K562 (cell line): ENCODE results near the gene CFAP20DC. TPM values are rescaled to one million over a fixed set of nuclear protein-coding genes. Genes with fewer than 3 reads are reported as not detected.

Source experiments
- ATAC-seq: fragments of 200-7000 bp; cut with Tn5 transposase; 3 replicates; pipeline ENCODE4 v1.9.1; 2020; ENCODE audit warnings: moderate library complexity
- BruUV-seq: library from RNA; stranded (reverse); fragments of 400-500 nt; replicated peaks from 2 replicates; lab custom pipeline; 2021; lab: Mats Ljungman, UMichigan
- CTCF ChIA-PET: fragments of 300-600 bp; formaldehyde crosslinking; extraction: SDS; loops from one replicate; lab custom pipeline; 2021; ENCODE audit warnings: low intra/inter-chr PET ratio; lab: Yijun Ruan, JAX
- POLR2A ChIA-PET: fragments of 300-600, 350-650 bp; sonication (Branson Sonifier 250); formaldehyde crosslinking; extraction: SDS; loops from one replicate; lab custom pipeline; 2021; ENCODE audit warnings: antibody characterized with exemption, inconsistent platforms; lab: Yijun Ruan, JAX
- DNase-seq, 4 experiments: peaks; one replicate each; pipeline versions ENCODE4 v3.0.0 to v3.0.0-alpha.2; 2011 to 2018; ENCODE audit warnings: low spot score in 3 of 4, mixed read lengths in 3 of 4; ENCODE audit errors: extremely low read depth in 1 of 4
- FAIRE-seq: peaks from 2 replicates; lab custom pipeline; 2011; peaks lifted over from hg19 to GRCh38; lab: Jason Lieb, UNC
- H2AFZ ChIP-seq: 2 replicates; pipeline ENCODE4 v1.6.0; 2011; ENCODE audit warnings: low read depth, low read length, control low read depth, inconsistent platforms
- H3K27ac ChIP-seq: fragments of 200-600 bp; 3 replicates; pipeline ENCODE4 v1.8.0; 2011; ENCODE audit warnings: low read depth, mild to moderate bottlenecking, control low read depth, inconsistent platforms, low read length, moderate library complexity, mixed read lengths; ENCODE audit errors: extremely low read depth
- H3K27me3 ChIP-seq, 2 experiments: fragments of 300-600 bp in 1 of 2; 2 replicates in 1 of 2; 3 replicates in 1 of 2; pipeline versions ENCODE4 v1.6.0 to v1.8.0; 2011; ENCODE audit warnings: inconsistent platforms in 2 of 2, low read length in 2 of 2, mild to moderate bottlenecking in 1 of 2, mixed read lengths in 1 of 2, moderate library complexity in 1 of 2; ENCODE audit not compliant: control insufficient read depth in 2 of 2, insufficient read depth in 2 of 2
- H3K36me3 ChIP-seq: fragments of 300-600 bp; 3 replicates; pipeline ENCODE4 v1.8.0; 2011; ENCODE audit warnings: mild to moderate bottlenecking, low read length, inconsistent platforms; ENCODE audit not compliant: control insufficient read depth, insufficient read depth
- H3K4me1 ChIP-seq, 2 experiments: fragments of 200-600 bp in 1 of 2; replicated peaks in 1 of 2; 2 replicates in 1 of 2; 3 replicates in 1 of 2; pipeline versions ENCODE4 v1.5.1 to v1.8.0; 2011; ENCODE audit warnings: inconsistent platforms in 2 of 2, low read length in 2 of 2, mild to moderate bottlenecking in 1 of 2, mixed read lengths in 1 of 2, moderate library complexity in 1 of 2; ENCODE audit not compliant: control insufficient read depth in 2 of 2, insufficient read depth in 2 of 2
- H3K4me2 ChIP-seq: 2 replicates; pipeline ENCODE4 v1.6.1; 2011; ENCODE audit warnings: low read length, control low read depth, inconsistent platforms, mixed read lengths; ENCODE audit not compliant: insufficient read depth
- H3K4me3 ChIP-seq: fragments of 200-600 bp; sonication (generic), shearing (Covaris generic); 2 replicates; pipeline ENCODE4 v1.5.1; 2016; ENCODE audit warnings: control low read depth, inconsistent platforms
- H3K79me2 ChIP-seq: fragments of 200-600 bp; 3 replicates; pipeline ENCODE4 v1.8.0; 2011; ENCODE audit warnings: low read length, inconsistent platforms; ENCODE audit not compliant: control insufficient read depth, insufficient read depth
- H3K9ac ChIP-seq, 2 experiments: 2 replicates each; pipeline versions ENCODE4 v1.6.0 to v1.6.1; 2011; ENCODE audit warnings: low read depth in 2 of 2, low read length in 2 of 2, control low read depth in 1 of 2, inconsistent platforms in 1 of 2, mild to moderate bottlenecking in 1 of 2, mixed read lengths in 1 of 2; ENCODE audit not compliant: insufficient read depth in 1 of 2
- H3K9me1 ChIP-seq: one replicate; pipeline ENCODE4 v1.6.0; 2011; ENCODE audit warnings: inconsistent platforms, mild to moderate bottlenecking, low read length, moderate library complexity; ENCODE audit not compliant: control insufficient read depth, insufficient read depth
- H3K9me3 ChIP-seq: replicated peaks from 2 replicates; pipeline ENCODE4 v1.5.1; 2011; ENCODE audit warnings: low read depth, low read length, inconsistent platforms; ENCODE audit not compliant: control insufficient read depth, insufficient read depth
- H4K20me1 ChIP-seq: replicated peaks from 2 replicates; pipeline ENCODE4 v1.6.1; 2011; ENCODE audit warnings: low read length, inconsistent platforms, mixed read lengths; ENCODE audit not compliant: control insufficient read depth, insufficient read depth
- BDP1 ChIP-seq: IDR thresholded peaks from 3 replicates; pipeline ENCODE4 v1.6.1; 2011; ENCODE audit not compliant: insufficient read length, insufficient read depth
- BRCA1 ChIP-seq, 2 experiments: fragments of 450-650 bp in 1 of 2; sonication (generic) in 1 of 2; formaldehyde crosslinking in 1 of 2; IDR thresholded peaks; 2 replicates each; pipeline versions ENCODE4 v1.5.0 to v1.6.1; 2017 to 2020; ENCODE audit warnings: mild to moderate bottlenecking in 1 of 2, missing genetic modification reagents in 1 of 2
- HEY1 ChIP-seq: fragments of 250-450 bp; sonication (Bioruptor Pico); IDR thresholded peaks from 2 replicates; pipeline ENCODE4 v1.5.0; 2020; ENCODE audit warnings: mild to moderate bottlenecking, moderate library complexity, borderline replicate concordance
- HSF4 ChIP-seq: fragments of 250-450 bp; sonication (Bioruptor Pico); IDR thresholded peaks from 2 replicates; pipeline ENCODE4 v2.1.2; 2022; ENCODE audit warnings: mild to moderate bottlenecking, moderate library complexity, borderline replicate concordance
- JUNB ChIP-seq: fragments of 450-650 bp; formaldehyde crosslinking; conservative IDR thresholded peaks from 2 replicates; pipeline ENCODE4 v1.4.0; 2020; ENCODE audit warnings: mild to moderate bottlenecking
- MYNN ChIP-seq, 2 experiments: sonication (generic); formaldehyde crosslinking in 1 of 2; IDR thresholded peaks; 2 replicates each; pipeline versions ENCODE4 v1.5.0 to v1.6.1; 2016 to 2020; ENCODE audit warnings: antibody characterized with exemption in 1 of 2, missing genetic modification reagents in 1 of 2
- PCBP1 ChIP-seq: fragments of 200-400 bp; formaldehyde crosslinking; IDR thresholded peaks from 2 replicates; pipeline ENCODE4 v1.6.1; 2018; ENCODE audit warnings: mild to moderate bottlenecking, low read depth, low read length; ENCODE audit not compliant: poor library complexity, severe bottlenecking
- TEAD2 ChIP-seq: fragments of 450-650 bp; IDR thresholded peaks from 2 replicates; pipeline ENCODE4 v1.6.1; 2016; ENCODE audit warnings: missing genetic modification characterization, control low read depth, missing compliant biosample characterization
- WGBS: fragments of 100-300 bp; shearing (Covaris generic); methylation state at CpG from one replicate; pipeline ENCODE4 v1.1.6; 2016; ENCODE audit warnings: low coverage, mixed read lengths; ENCODE audit not compliant: insufficient coverage; ENCODE audit errors: missing lambda C conversion rate; 5-methylcytosine and 5-hydroxymethylcytosine counted together
- in situ Hi-C: fragments of 300-500 bp; cut with MboI; formaldehyde crosslinking; loops from 4 replicates; pipeline ENCODE4 v1.15.0; 2018; ENCODE audit warnings: inconsistent platforms, mixed read lengths
- intact Hi-C: fragments of 100-400 bp; cut with micrococcal nuclease; formaldehyde crosslinking; loops from 2 replicates; pipeline ENCODE4 v1.14.2; 2022
- polyA plus RNA-seq, 8 experiments: library from polyadenylated mRNA; depleted of rRNA in 4 of 8; stranded (reverse) in 5 of 8; unstranded in 3 of 8; fragments of >200 nt; fragmentation: Nextera tagmentation in 2 of 8; fragmentation: Illumina TruSeq in 1 of 8; extraction: Ambion mirVana in 2 of 8; extraction: Trizol in 1 of 8; gene quantifications; 2 replicates each; pipeline versions ENCODE4 v1.2.1 to v1.2.3, GENCODE V29; 2011 to 2014; ENCODE audit warnings: inconsistent platforms in 1 of 8, missing spikeins in 1 of 8
- total RNA-seq, 7 experiments: library from RNA; depleted of rRNA in 6 of 7; stranded (reverse); fragments of >200 nt in 6 of 7; fragmentation: Illumina TruSeq in 2 of 7; extraction: Trizol in 2 of 7; gene quantifications; 2 replicates each; pipeline versions ENCODE4 v1.2.1 to v1.2.3, GENCODE V29; 2011 to 2021; ENCODE audit warnings: low replicate concordance in 1 of 7
- TF ChIP-seq, protein P1 (sequence below): fragments of 200-800 bp; sonication (Bioruptor generic); IDR thresholded peaks from 2 replicates; pipeline ENCODE4 v1.6.1; 2016; ENCODE audit warnings: missing genetic modification characterization, missing compliant biosample characterization
- TF ChIP-seq, protein P2 (sequence below): fragments of 200-800 bp; sonication (Bioruptor generic); IDR thresholded peaks from 2 replicates; pipeline ENCODE4 v1.6.1; 2017; ENCODE audit warnings: missing genetic modification characterization, missing compliant biosample characterization

The CFAP20DC gene
- total and polyA plus RNA-seq, 9 of the 15 experiments (the other 6 are each of a cell fraction or from before 2014, with no cell fraction given), result 1.6 to 5.9 (median 4.6) TPM

DNA sequence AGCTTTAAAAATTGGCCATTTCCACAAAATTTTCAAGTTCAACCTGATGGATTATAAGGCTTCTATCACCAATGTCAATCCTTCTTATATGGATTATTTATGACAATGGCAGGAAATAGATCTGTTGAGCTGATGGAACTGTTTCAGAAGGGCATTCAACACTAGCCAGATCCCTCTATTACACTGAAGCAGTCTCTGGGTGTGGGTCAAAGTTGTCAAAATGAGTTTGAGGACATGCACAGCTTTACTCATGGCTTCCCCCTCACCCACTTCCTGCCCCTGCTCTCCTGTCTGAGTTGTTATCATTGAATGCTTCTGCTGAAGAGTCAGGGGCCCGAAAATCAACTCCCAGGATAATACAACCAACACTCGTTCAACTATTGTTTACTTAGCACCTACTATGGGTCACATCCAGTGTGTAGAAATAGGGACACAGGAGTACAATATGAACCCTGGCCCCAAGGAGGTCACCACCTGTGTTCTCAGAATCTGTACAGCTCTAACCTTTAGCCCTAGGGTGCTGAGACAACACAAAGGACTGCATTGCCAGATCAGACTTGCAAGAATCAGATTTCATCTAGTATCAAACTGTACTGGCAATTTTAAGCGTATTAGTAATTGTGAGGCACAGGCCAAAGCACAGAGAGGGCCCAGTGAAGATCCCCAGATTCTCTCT, 341.6 kb downstream of the CFAP20DC start:
- in situ Hi-C loops, result no loop called here
- no peak for ATAC-seq
- Histone ChIP-seq H3K27me3 (no peaks in the 10 kb centered on the region), H2AFZ (no peak overlapping the region), H3K4me2 (no peak overlapping the region), H3K9me3 (no peaks in the 10 kb centered on the region), H3K9me1 (no peaks in the 10 kb centered on the region), H3K27ac (no peak overlapping the region), H4K20me1 (no peaks in the 10 kb centered on the region), H3K9ac (no peak overlapping the region), H3K36me3 (no peaks in the 10 kb centered on the region), H3K79me2 (no peaks in the 10 kb centered on the region), H3K4me1 (no peaks in the 10 kb centered on the region), H3K4me3 (no peak overlapping the region)
- intact Hi-C loops, result no loop called here
- 18% methylated on average over 3 of the region's 3 CpGs for WGBS
- no TSS peak for BruUV-seq
- ChIA-PET CTCF (no interaction called here), POLR2A (no interaction called here)
- no peak for DNase-seq
- no peak for FAIRE-seq
- TF ChIP-seq HSF4 (CRISPR knock-in tag), result no peak
- no peak for TF ChIP-seq JUNB
- no peak for TF ChIP-seq BRCA1 (IDR thresholded peaks at IDR 0.05)
- TF ChIP-seq BRCA1 (CRISPR knock-in tag; IDR thresholded peaks at IDR 0.05), result no peak
- no peak for TF ChIP-seq HEY1 (CRISPR knock-in tag)
- no peak for TF ChIP-seq PCBP1
- TF ChIP-seq MYNN (IDR thresholded peaks at IDR 0.05), result no peak
- no peak for TF ChIP-seq MYNN (CRISPR knock-in tag; IDR thresholded peaks at IDR 0.05)
- TF ChIP-seq TEAD2, result no peak
- TF ChIP-seq, protein P1, sequence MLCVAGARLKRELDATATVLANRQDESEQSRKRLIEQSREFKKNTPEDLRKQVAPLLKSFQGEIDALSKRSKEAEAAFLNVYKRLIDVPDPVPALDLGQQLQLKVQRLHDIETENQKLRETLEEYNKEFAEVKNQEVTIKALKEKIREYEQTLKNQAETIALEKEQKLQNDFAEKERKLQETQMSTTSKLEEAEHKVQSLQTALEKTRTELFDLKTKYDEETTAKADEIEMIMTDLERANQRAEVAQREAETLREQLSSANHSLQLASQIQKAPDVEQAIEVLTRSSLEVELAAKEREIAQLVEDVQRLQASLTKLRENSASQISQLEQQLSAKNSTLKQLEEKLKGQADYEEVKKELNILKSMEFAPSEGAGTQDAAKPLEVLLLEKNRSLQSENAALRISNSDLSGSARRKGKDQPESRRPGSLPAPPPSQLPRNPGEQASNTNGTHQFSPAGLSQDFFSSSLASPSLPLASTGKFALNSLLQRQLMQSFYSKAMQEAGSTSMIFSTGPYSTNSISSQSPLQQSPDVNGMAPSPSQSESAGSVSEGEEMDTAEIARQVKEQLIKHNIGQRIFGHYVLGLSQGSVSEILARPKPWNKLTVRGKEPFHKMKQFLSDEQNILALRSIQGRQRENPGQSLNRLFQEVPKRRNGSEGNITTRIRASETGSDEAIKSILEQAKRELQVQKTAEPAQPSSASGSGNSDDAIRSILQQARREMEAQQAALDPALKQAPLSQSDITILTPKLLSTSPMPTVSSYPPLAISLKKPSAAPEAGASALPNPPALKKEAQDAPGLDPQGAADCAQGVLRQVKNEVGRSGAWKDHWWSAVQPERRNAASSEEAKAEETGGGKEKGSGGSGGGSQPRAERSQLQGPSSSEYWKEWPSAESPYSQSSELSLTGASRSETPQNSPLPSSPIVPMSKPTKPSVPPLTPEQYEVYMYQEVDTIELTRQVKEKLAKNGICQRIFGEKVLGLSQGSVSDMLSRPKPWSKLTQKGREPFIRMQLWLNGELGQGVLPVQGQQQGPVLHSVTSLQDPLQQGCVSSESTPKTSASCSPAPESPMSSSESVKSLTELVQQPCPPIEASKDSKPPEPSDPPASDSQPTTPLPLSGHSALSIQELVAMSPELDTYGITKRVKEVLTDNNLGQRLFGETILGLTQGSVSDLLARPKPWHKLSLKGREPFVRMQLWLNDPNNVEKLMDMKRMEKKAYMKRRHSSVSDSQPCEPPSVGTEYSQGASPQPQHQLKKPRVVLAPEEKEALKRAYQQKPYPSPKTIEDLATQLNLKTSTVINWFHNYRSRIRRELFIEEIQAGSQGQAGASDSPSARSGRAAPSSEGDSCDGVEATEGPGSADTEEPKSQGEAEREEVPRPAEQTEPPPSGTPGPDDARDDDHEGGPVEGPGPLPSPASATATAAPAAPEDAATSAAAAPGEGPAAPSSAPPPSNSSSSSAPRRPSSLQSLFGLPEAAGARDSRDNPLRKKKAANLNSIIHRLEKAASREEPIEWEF, result no peak
- no peak for TF ChIP-seq BDP1
- TF ChIP-seq, protein P2, sequence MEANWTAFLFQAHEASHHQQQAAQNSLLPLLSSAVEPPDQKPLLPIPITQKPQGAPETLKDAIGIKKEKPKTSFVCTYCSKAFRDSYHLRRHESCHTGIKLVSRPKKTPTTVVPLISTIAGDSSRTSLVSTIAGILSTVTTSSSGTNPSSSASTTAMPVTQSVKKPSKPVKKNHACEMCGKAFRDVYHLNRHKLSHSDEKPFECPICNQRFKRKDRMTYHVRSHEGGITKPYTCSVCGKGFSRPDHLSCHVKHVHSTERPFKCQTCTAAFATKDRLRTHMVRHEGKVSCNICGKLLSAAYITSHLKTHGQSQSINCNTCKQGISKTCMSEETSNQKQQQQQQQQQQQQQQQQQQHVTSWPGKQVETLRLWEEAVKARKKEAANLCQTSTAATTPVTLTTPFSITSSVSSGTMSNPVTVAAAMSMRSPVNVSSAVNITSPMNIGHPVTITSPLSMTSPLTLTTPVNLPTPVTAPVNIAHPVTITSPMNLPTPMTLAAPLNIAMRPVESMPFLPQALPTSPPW (CRISPR knock-in tag), result no peak
